ENCODE measurements around the gene UBE2O. TPM values are rescaled to one million over a fixed set of nuclear protein-coding genes. Genes with fewer than 3 reads are reported as not detected.
A peak's percentile ranks its signal among the peaks of the same experiment; 100 is the strongest.

UBE2O gene
- total and polyA plus RNA-seq, 10 donors: 7.2 to 55.9 (median 30.4) TPM

DNA sequence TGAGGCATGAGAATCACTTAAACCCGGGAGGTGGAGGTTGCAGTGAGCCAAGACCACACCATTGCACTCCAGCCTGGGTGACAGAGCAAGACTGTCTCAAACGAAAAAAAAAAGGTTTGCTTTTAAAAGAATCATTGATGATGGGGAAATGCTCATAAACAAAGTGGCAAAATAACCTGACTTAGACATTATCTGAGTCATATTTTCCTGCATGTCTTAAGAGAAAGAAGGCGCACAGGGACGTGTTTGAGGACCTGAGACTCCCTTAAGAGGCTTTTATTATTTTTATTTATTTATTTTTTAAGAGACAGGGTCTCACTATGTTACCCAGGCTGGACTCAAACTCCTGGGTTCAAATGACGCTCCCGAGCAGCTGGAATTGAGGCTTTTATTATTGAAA is 93.6 kb downstream of the UBE2O start:
- H3K27me3 ChIP-seq (replicated peaks in 1 of 7): peaks cover 0 to 11% (median 0%) of the 10 kb centered on the region in 7 donors
- no peak overlapping the region for H3K4me3 ChIP-seq
- no peak overlapping the region for H3K27ac ChIP-seq
- DNase-seq: no peak
- intact Hi-C loops (cut with DNase I; ENCODE audit: low total_unique reads): no loop called here
- no peaks in the 10 kb centered on the region for H3K36me3 ChIP-seq
- peaks cover 4 to 27% (median 16%) of the 10 kb centered on the region in 6 donors for H3K4me1 ChIP-seq
- 84 to 90% (median 87%) methylated on average over 6 of the region's 6 CpGs for WGBS, 5 donors
- no peaks in the 10 kb centered on the region for H3K9me3 ChIP-seq
- TF ChIP-seq, protein P1, sequence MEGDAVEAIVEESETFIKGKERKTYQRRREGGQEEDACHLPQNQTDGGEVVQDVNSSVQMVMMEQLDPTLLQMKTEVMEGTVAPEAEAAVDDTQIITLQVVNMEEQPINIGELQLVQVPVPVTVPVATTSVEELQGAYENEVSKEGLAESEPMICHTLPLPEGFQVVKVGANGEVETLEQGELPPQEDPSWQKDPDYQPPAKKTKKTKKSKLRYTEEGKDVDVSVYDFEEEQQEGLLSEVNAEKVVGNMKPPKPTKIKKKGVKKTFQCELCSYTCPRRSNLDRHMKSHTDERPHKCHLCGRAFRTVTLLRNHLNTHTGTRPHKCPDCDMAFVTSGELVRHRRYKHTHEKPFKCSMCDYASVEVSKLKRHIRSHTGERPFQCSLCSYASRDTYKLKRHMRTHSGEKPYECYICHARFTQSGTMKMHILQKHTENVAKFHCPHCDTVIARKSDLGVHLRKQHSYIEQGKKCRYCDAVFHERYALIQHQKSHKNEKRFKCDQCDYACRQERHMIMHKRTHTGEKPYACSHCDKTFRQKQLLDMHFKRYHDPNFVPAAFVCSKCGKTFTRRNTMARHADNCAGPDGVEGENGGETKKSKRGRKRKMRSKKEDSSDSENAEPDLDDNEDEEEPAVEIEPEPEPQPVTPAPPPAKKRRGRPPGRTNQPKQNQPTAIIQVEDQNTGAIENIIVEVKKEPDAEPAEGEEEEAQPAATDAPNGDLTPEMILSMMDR (IDR thresholded peaks at IDR 0.05 in 8 of 11, conservative IDR thresholded peaks at IDR 0.05 in 3 of 11): no peak
- no peak for TF ChIP-seq POLR2AphosphoS5 (IDR thresholded peaks at IDR 0.05)
- no peak for TF ChIP-seq POLR2A (IDR thresholded peaks at IDR 0.05)

DNA sequence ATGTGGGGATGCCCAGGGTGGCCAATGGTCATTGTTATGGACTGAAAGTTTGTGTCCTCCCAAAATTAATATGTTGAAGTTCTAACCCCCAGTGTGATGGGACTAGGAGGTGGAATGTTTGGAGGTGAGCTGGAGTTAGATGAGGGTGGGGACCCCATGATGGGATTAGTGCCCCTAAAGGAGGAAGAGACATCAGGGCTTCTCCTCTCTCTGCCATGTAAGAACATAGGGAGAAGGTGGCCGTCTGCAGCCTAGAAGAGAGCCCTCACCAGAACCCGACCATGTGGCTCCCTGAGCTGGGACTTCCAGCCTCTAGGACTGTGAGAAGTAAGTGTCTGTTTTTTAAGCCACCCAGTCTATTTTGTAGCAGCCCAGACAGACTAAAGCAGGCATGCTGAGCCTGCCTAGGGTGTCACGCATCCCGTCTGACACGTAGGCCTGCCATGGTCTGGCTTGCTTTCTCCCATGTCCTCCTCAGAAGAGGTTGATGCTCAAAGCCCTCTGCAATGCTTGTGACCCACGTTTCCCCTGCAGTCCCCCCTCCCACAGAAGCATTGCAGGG is 95.3 kb downstream of the UBE2O start:
- 74 to 88% (median 83%) methylated on average over 6 of the region's 6 CpGs for WGBS, 5 donors
- Histone ChIP-seq H3K9me3 (no peaks in the 10 kb centered on the region), H3K27ac (no peak overlapping the region), H3K27me3 (replicated peaks in 1 of 7) (no peaks in the 10 kb centered on the region), H3K4me1 (peaks cover 6 to 32% (median 21%) of the 10 kb centered on the region in 6 donors), H3K4me3 (no peak overlapping the region), H3K36me3 (no peaks in the 10 kb centered on the region)
- DNase-seq: no peak
- TF ChIP-seq POLR2AphosphoS5 (IDR thresholded peaks at IDR 0.05): no peak
- TF ChIP-seq, protein P1 (IDR thresholded peaks at IDR 0.05 in 8 of 11, conservative IDR thresholded peaks at IDR 0.05 in 3 of 11): no peak
- no peak for TF ChIP-seq POLR2A (IDR thresholded peaks at IDR 0.05)
- intact Hi-C loops (cut with DNase I; ENCODE audit: low total_unique reads): no loop called here

DNA sequence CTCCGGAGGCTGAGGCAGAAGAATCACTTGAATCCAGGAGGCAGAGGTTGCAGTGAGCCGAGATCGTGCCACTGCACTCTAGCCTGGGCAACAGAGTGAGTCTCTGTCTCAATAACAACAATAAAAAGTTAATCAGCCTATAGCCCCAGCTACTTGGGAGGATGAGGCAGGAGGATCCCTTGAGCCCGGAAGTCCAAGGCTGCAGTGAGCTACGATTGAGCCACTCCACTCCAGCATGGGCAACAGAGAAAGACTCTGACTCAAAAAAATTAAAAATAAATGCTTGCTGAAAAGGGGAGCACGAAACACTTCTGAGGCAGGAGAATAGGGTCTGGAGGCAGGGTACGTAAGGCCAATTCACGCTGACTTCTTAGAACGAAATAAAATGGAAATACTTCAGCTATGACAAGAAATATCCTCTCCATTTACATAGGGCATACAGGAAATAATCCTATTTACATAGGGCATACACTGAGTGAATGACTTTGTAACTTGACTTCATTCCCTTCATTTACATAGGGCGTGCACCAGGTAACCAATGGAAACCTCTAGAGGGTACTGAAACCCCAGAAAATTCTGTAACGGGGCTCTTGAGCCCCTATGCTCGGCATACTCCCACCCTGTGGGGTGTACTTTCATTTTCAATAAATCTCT is 96.0 kb downstream of the UBE2O start:
- H3K27me3 ChIP-seq (replicated peaks in 1 of 7): no peaks in the 10 kb centered on the region
- DNase-seq: no peak
- H3K4me3 ChIP-seq: no peak overlapping the region
- H3K36me3 ChIP-seq: no peaks in the 10 kb centered on the region
- no peaks in the 10 kb centered on the region for H3K9me3 ChIP-seq
- TF ChIP-seq, protein P1 (IDR thresholded peaks at IDR 0.05 in 8 of 11, conservative IDR thresholded peaks at IDR 0.05 in 3 of 11): no peak
- no peak for TF ChIP-seq POLR2A (IDR thresholded peaks at IDR 0.05)
- no peak for TF ChIP-seq POLR2AphosphoS5 (IDR thresholded peaks at IDR 0.05)
- peaks cover 6 to 33% (median 21%) of the 10 kb centered on the region in 6 donors for H3K4me1 ChIP-seq
- 72 to 83% (median 73%) methylated on average over 12 of the region's 12 CpGs for WGBS, 5 donors
- intact Hi-C loops (cut with DNase I; ENCODE audit: low total_unique reads): no loop called here
- no peak overlapping the region for H3K27ac ChIP-seq

DNA sequence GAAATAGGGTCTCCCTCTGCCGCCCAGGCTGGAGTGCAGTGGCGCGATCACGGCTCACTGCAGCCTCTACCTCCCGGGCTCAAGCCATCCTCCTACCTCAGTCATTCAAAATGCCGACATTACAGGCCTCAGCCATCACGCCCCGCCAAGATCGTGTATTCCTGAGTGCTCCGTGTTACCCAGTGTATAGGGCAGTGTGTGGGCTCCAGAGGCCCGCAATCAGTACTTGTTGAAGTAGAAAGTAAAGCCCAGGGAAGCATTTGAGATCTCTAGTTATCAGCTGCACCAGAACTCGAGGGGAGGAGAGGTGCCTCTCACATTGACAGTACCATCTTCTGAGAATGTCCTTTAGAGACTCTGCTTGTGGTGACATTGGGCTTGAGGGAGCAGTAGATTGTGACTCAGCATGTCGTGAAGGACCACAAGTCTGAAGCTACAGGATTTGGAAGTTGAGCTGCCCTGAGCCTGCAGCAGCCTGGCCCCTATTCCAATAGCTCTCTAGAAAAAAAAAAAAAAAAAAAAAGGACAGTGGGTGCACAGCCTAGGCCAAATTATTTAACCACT is 98.1 kb downstream of the UBE2O start:
- no peaks in the 10 kb centered on the region for H3K9me3 ChIP-seq
- peak overlapping the region in 5 of 8 donors; percentile 83 to 92 (median 90) for H3K4me3 ChIP-seq
- no peak overlapping the region for H3K27ac ChIP-seq
- no peaks in the 10 kb centered on the region for H3K27me3 ChIP-seq (replicated peaks in 1 of 7)
- no peaks in the 10 kb centered on the region for H3K36me3 ChIP-seq
- WGBS, 5 donors: 57 to 63% (median 62%) methylated on average over 13 of the region's 13 CpGs
- intact Hi-C loops (cut with DNase I; ENCODE audit: low total_unique reads): no loop called here
- peaks cover 6 to 35% (median 17%) of the 10 kb centered on the region in 6 donors for H3K4me1 ChIP-seq
- no peak for DNase-seq
- TF ChIP-seq POLR2AphosphoS5 (IDR thresholded peaks at IDR 0.05): no peak

Data from spleen (tissue), 11 donors.